Measurements from ENCODE around the gene MAP3K7CL.
A peak's percentile ranks its signal among the peaks of the same experiment; 100 is the strongest.

Gene MAP3K7CL

GRCh38 chr21:29194847-29195246 lies 64.4 kb downstream of the MAP3K7CL start:
- DNase-seq = peak; percentile 65
- Histone ChIP-seq H2BK5ac (ENCODE audit: low read depth, low read length, poor library complexity, severe bottlenecking) (no peak overlapping the region), H3K27me3 (ENCODE audit: control insufficient read depth in 1 of 2, insufficient read depth in 1 of 2, low read length in 2 of 2) (no peaks in the 10 kb centered on the region), H3K36me3 (ENCODE audit: control insufficient read depth in 1 of 2, insufficient read depth in 2 of 2, low read depth in 1 of 2, low read length in 2 of 2) (no peaks in the 10 kb centered on the region), H3K4me3 (ENCODE audit: insufficient read depth in 1 of 2, low read depth in 1 of 2, low read length in 2 of 2) (peak overlapping the region in 1 of 2 experiments; percentile 65), H2BK15ac (ENCODE audit: low read depth, poor library complexity, severe bottlenecking) (no peak overlapping the region), H2AFZ (ENCODE audit: low read depth, low read length) (no peak overlapping the region), H3K9ac (ENCODE audit: low read length) (no peak overlapping the region), H3K18ac (ENCODE audit: low read depth in 1 of 2, low read length in 2 of 2) (no peak overlapping the region), H3K4me1 (ENCODE audit: control insufficient read depth, insufficient read depth, low read depth, low read length) (peaks cover 2% of the 10 kb centered on the region), H2AK5ac (ENCODE audit: low read length, severe bottlenecking) (no peak overlapping the region), H3K79me1 (replicated peaks; ENCODE audit: low read length, poor library complexity, severe bottlenecking) (peaks cover 2% of the 10 kb centered on the region), H3K23ac (ENCODE audit: low read length in 2 of 2) (no peak overlapping the region), H3K4ac (ENCODE audit: low read depth in 1 of 2, low read length in 2 of 2) (no peak overlapping the region), H4K8ac (ENCODE audit: low read length) (no peak overlapping the region), H2BK120ac (ENCODE audit: low read depth, low read length) (no peak overlapping the region), H3K27ac (ENCODE audit: low read length, poor library complexity, severe bottlenecking) (peak overlapping the region; percentile 22), H3K14ac (ENCODE audit: low read length in 2 of 2) (no peak overlapping the region), H3K4me2 (ENCODE audit: low read length, poor library complexity, severe bottlenecking) (no peak overlapping the region), H2BK12ac (ENCODE audit: low read length in 2 of 2) (no peak overlapping the region), H4K91ac (ENCODE audit: low read length) (no peak overlapping the region), H3K9me3 (ENCODE audit: control insufficient read depth, low read length) (no peaks in the 10 kb centered on the region)
- WGBS = 40% methylated on average over 3 of the region's 3 CpGs

GRCh38 chr21:29195981-29196669 lies 65.7 kb downstream of the MAP3K7CL start:
- peak; percentile 98 for DNase-seq
- no peak overlapping the region for H2AK5ac ChIP-seq (ENCODE audit: low read length, severe bottlenecking)
- 33% methylated on average over 8 of the region's 8 CpGs for WGBS

GRCh38 chr21:29196670-29197191 lies 66.3 kb downstream of the MAP3K7CL start:
- Histone ChIP-seq H2BK120ac (ENCODE audit: low read depth, low read length) (peak overlapping the region; percentile 64), H4K91ac (ENCODE audit: low read length) (peak overlapping the region; percentile 74), H3K9ac (ENCODE audit: low read length) (peak overlapping the region; percentile 82), H3K79me1 (replicated peaks; ENCODE audit: low read length, poor library complexity, severe bottlenecking) (peaks cover 2% of the 10 kb centered on the region), H2BK12ac (ENCODE audit: low read length in 2 of 2) (peak overlapping the region; percentile 32 to 86), H3K27ac (ENCODE audit: low read length, poor library complexity, severe bottlenecking) (peak overlapping the region; percentile 38), H3K23ac (ENCODE audit: low read length in 2 of 2) (no peak overlapping the region), H3K27me3 (ENCODE audit: control insufficient read depth in 1 of 2, insufficient read depth in 1 of 2, low read length in 2 of 2) (no peaks in the 10 kb centered on the region), H3K4me3 (ENCODE audit: insufficient read depth in 1 of 2, low read depth in 1 of 2, low read length in 2 of 2) (peak overlapping the region in 1 of 2 experiments; percentile 65), H3K18ac (ENCODE audit: low read depth in 1 of 2, low read length in 2 of 2) (peak overlapping the region; percentile 87 to 89), H4K8ac (ENCODE audit: low read length) (peak overlapping the region; percentile 69), H2BK5ac (ENCODE audit: low read depth, low read length, poor library complexity, severe bottlenecking) (peak overlapping the region; percentile 54), H3K4me2 (ENCODE audit: low read length, poor library complexity, severe bottlenecking) (no peak overlapping the region), H3K9me3 (ENCODE audit: control insufficient read depth, low read length) (peaks cover 11% of the 10 kb centered on the region), H3K4me1 (ENCODE audit: control insufficient read depth, insufficient read depth, low read depth, low read length) (no peaks in the 10 kb centered on the region), H3K36me3 (ENCODE audit: control insufficient read depth in 1 of 2, insufficient read depth in 2 of 2, low read depth in 1 of 2, low read length in 2 of 2) (no peaks in the 10 kb centered on the region), H3K14ac (ENCODE audit: low read length in 2 of 2) (no peak overlapping the region), H3K4ac (ENCODE audit: low read depth in 1 of 2, low read length in 2 of 2) (peak overlapping the region; percentile 2 to 93), H2AFZ (ENCODE audit: low read depth, low read length) (no peak overlapping the region), H2BK15ac (ENCODE audit: low read depth, poor library complexity, severe bottlenecking) (no peak overlapping the region), H2AK5ac (ENCODE audit: low read length, severe bottlenecking) (peak overlapping the region; percentile 88)
- 92% methylated on average over 3 of the region's 5 CpGs for WGBS
- no peak for DNase-seq

More at GRCh38 chr21:29195981-29196669, 65.7 kb downstream of the MAP3K7CL start:
- H3K23ac ChIP-seq (ENCODE audit: low read length in 2 of 2) = no peak overlapping the region
- peak overlapping the region; percentile 38 for H3K27ac ChIP-seq (ENCODE audit: low read length, poor library complexity, severe bottlenecking)
- H2BK120ac ChIP-seq (ENCODE audit: low read depth, low read length) = no peak overlapping the region
- H3K9me3 ChIP-seq (ENCODE audit: control insufficient read depth, low read length) = peaks cover 5% of the 10 kb centered on the region
- no peak overlapping the region for H4K91ac ChIP-seq (ENCODE audit: low read length)
- H3K4me3 ChIP-seq (ENCODE audit: insufficient read depth in 1 of 2, low read depth in 1 of 2, low read length in 2 of 2) = peak overlapping the region in 1 of 2 experiments; percentile 65
- H2BK12ac ChIP-seq (ENCODE audit: low read length in 2 of 2) = no peak overlapping the region
- no peak overlapping the region for H2BK15ac ChIP-seq (ENCODE audit: low read depth, poor library complexity, severe bottlenecking)
- peak overlapping the region; percentile 82 for H3K9ac ChIP-seq (ENCODE audit: low read length)
- no peak overlapping the region for H3K18ac ChIP-seq (ENCODE audit: low read depth in 1 of 2, low read length in 2 of 2)
- no peak overlapping the region for H3K4ac ChIP-seq (ENCODE audit: low read depth in 1 of 2, low read length in 2 of 2)
- H3K4me1 ChIP-seq (ENCODE audit: control insufficient read depth, insufficient read depth, low read depth, low read length) = no peaks in the 10 kb centered on the region
- no peak overlapping the region for H4K8ac ChIP-seq (ENCODE audit: low read length)
- no peaks in the 10 kb centered on the region for H3K36me3 ChIP-seq (ENCODE audit: control insufficient read depth in 1 of 2, insufficient read depth in 2 of 2, low read depth in 1 of 2, low read length in 2 of 2)
- H2BK5ac ChIP-seq (ENCODE audit: low read depth, low read length, poor library complexity, severe bottlenecking) = no peak overlapping the region
- H3K14ac ChIP-seq (ENCODE audit: low read length in 2 of 2) = no peak overlapping the region
- peaks cover 2% of the 10 kb centered on the region for H3K79me1 ChIP-seq (replicated peaks; ENCODE audit: low read length, poor library complexity, severe bottlenecking)
- no peak overlapping the region for H2AFZ ChIP-seq (ENCODE audit: low read depth, low read length)
- no peaks in the 10 kb centered on the region for H3K27me3 ChIP-seq (ENCODE audit: control insufficient read depth in 1 of 2, insufficient read depth in 1 of 2, low read length in 2 of 2)
- no peak overlapping the region for H3K4me2 ChIP-seq (ENCODE audit: low read length, poor library complexity, severe bottlenecking)

GRCh38 chr21:29201186-29201585 lies 70.7 kb downstream of the MAP3K7CL start:
- Histone ChIP-seq H3K23ac (ENCODE audit: low read length in 2 of 2) (no peak overlapping the region), H2BK5ac (ENCODE audit: low read depth, low read length, poor library complexity, severe bottlenecking) (no peak overlapping the region), H3K4me1 (ENCODE audit: control insufficient read depth, insufficient read depth, low read depth, low read length) (no peaks in the 10 kb centered on the region), H4K8ac (ENCODE audit: low read length) (no peak overlapping the region), H3K4me2 (ENCODE audit: low read length, poor library complexity, severe bottlenecking) (no peak overlapping the region), H3K36me3 (ENCODE audit: control insufficient read depth in 1 of 2, insufficient read depth in 2 of 2, low read depth in 1 of 2, low read length in 2 of 2) (no peaks in the 10 kb centered on the region), H3K9me3 (ENCODE audit: control insufficient read depth, low read length) (peaks cover 11% of the 10 kb centered on the region), H2AK5ac (ENCODE audit: low read length, severe bottlenecking) (no peak overlapping the region), H3K14ac (ENCODE audit: low read length in 2 of 2) (no peak overlapping the region), H2BK120ac (ENCODE audit: low read depth, low read length) (no peak overlapping the region), H3K4me3 (ENCODE audit: insufficient read depth in 1 of 2, low read depth in 1 of 2, low read length in 2 of 2) (no peak overlapping the region), H3K79me1 (replicated peaks; ENCODE audit: low read length, poor library complexity, severe bottlenecking) (peaks cover 2% of the 10 kb centered on the region), H4K91ac (ENCODE audit: low read length) (no peak overlapping the region), H3K18ac (ENCODE audit: low read depth in 1 of 2, low read length in 2 of 2) (no peak overlapping the region), H2BK12ac (ENCODE audit: low read length in 2 of 2) (no peak overlapping the region), H3K9ac (ENCODE audit: low read length) (no peak overlapping the region), H3K27me3 (ENCODE audit: control insufficient read depth in 1 of 2, insufficient read depth in 1 of 2, low read length in 2 of 2) (no peaks in the 10 kb centered on the region), H2AFZ (ENCODE audit: low read depth, low read length) (no peak overlapping the region), H3K4ac (ENCODE audit: low read depth in 1 of 2, low read length in 2 of 2) (no peak overlapping the region), H3K27ac (ENCODE audit: low read length, poor library complexity, severe bottlenecking) (no peak overlapping the region), H2BK15ac (ENCODE audit: low read depth, poor library complexity, severe bottlenecking) (no peak overlapping the region)
- no peak for DNase-seq

Data from mesenchymal stem cell (in vitro differentiated cells and primary cell).